Cardiac atrium fibroblast (primary cell): ENCODE measurements around the gene CYP2C8. TPM values are rescaled to one million over a fixed set of nuclear protein-coding genes. Genes with fewer than 3 reads are reported as not detected.

Experiments used
- total RNA-seq: library from RNA; depleted of rRNA; stranded (reverse); fragments of >200 nt; gene quantifications from 2 replicates; pipeline ENCODE4 v1.2.3, GENCODE V29; 2015

Gene CYP2C8
- not detected in 2 replicates for total RNA-seq

GRCh38 chr10:95069286-95069685 lies at the start of gene CYP2C8:
Gene CYP2C8 (minus strand): TSS chr10:95069497. CDS start chr10:95069402, 95 bp downstream.

Other genes starting within 250 kb of the CYP2C8 start
- not detected in 2 replicates for gene CYP2C9, start 130.8 kb downstream of the CYP2C8 start, total RNA-seq
- gene ACSM6, start 124.7 kb upstream of the CYP2C8 start, total RNA-seq, result not detected in 2 replicates
- gene PDLIM1, start 221.5 kb upstream of the CYP2C8 start, total RNA-seq, result 82.3 and 153 TPM in 2 replicates